Measurements from ENCODE around the gene PRDX2. TPM values are rescaled to one million over a fixed set of nuclear protein-coding genes. Genes with fewer than 3 reads are reported as not detected.

Gene PRDX2
- total and polyA plus RNA-seq, 2 donors (not counting 3 experiments of a cell fraction or from before 2014, with no cell fraction given): 247 to 492 TPM

DNA sequence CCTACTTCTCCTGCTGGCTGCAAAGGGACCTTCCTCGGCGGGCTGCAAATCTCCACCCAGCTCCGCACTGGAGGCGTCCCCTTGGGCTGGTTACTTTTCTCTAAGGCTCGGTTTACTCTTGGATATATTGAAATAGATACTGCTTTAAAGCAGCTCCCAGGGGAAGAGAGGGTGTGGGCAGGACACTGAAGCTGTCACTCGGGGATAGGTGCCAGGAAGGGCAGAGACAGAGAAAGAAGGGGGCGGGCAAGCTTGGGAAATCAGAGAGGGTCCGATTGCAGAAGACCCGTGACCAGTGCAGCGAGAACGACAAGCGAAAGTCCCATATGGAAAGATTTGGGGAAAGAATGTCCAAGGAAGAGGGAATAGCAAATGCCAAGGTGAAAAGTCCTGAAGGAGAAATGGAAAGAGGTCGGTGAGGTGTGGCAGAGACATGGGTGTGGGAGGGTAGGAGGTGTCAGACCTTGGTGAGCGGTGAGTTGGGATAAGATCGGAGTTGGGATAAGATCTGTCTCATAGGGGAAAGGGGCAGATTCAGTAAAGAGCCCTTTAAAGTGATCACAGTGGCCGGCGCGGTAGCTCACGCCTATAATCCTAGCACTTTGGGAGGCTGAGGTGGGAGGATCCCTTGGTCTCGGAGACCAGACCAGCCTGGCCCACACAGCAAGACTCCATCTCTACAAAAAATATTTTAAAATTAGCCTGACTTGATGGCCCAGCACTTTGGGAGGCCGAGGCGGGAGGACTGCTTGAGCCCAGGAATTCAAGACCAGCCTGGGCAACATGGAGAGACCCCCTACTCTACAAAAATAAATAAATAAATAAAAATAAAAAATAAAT lies 887 bp upstream of the PRDX2 start:
- Histone ChIP-seq H3K9ac (replicated peaks; ENCODE audit: extremely low read depth, insufficient read depth, low read length) (no peak overlapping the region), H3K27me3 (ENCODE audit: control insufficient read depth in 2 of 2, insufficient read depth in 2 of 2, low read length in 2 of 2) (no peaks in the 10 kb centered on the region), H4K20me1 (replicated peaks; ENCODE audit: control insufficient read depth, extremely low read depth, insufficient read depth, low read length) (no peaks in the 10 kb centered on the region), H3K36me3 (ENCODE audit: control insufficient read depth in 2 of 2, extremely low read depth in 1 of 2, insufficient read depth in 2 of 2, low read length in 2 of 2) (peaks cover 0 to 12% of the 10 kb centered on the region in 2 experiments), H3K27ac (ENCODE audit: insufficient read depth, low read depth, low read length) (no peak overlapping the region), H2AFZ (ENCODE audit: low read depth, low read length) (peak overlapping the region; percentile 63), H3K9me3 (replicated peaks; ENCODE audit: control insufficient read depth, insufficient read depth, low read length) (no peaks in the 10 kb centered on the region), H3K4me3 (replicated peaks in 1 of 3; ENCODE audit: insufficient read depth in 1 of 3, low read depth in 1 of 3, low read length in 3 of 3) (peak overlapping the region in 2 of 3 experiments; percentile 64 to 72), H3K79me2 (ENCODE audit: control insufficient read depth, insufficient read depth, low read length) (peaks cover 14% of the 10 kb centered on the region), H3K9me1 (replicated peaks; ENCODE audit: control insufficient read depth, extremely low read depth, insufficient read depth, low read length) (no peaks in the 10 kb centered on the region), H3K4me2 (ENCODE audit: insufficient read depth, low read length) (peak overlapping the region; percentile 35), H3K4me1 (ENCODE audit: control insufficient read depth, extremely low read depth, insufficient read depth, low read length) (peaks cover 22% of the 10 kb centered on the region)
- ChIA-PET CTCF (interaction anchor here (1.0 to 13.8 kb wide), 4 partner anchors 17 to 45 kb away, joined by 3 to 524 read pairs (median 208); partner anchors contain the start of gene HOOK2), POLR2A (interaction anchor here (1.2 kb wide), 1 partner anchor 11 kb away, joined by 3 read pairs; the partner anchor contains the start of gene JUNB)
- TF ChIP-seq POLR2A (IDR thresholded peaks at IDR 0.05; ENCODE audit: low read depth, low read length) (no peak), MYC (IDR thresholded peaks at IDR 0.05; ENCODE audit: low read depth, low read length) (no peak), POLR2AphosphoS5 (IDR thresholded peaks at IDR 0.05; ENCODE audit: insufficient read depth, low read depth, low read length) (no peak), EZH2 (IDR thresholded peaks at IDR 0.05; ENCODE audit: borderline replicate concordance, low read depth, low read length, severe bottlenecking) (no peak), JUN (IDR thresholded peaks at IDR 0.05; ENCODE audit: borderline replicate concordance, insufficient read depth, insufficient read length, low read depth) (no peak), FOS (IDR thresholded peaks at IDR 0.05; ENCODE audit: borderline replicate concordance, insufficient read depth, low read length) (no peak), GATA2 (IDR thresholded peaks at IDR 0.05; ENCODE audit: insufficient read depth, insufficient read length, low read depth, low read length) (no peak)
- TF ChIP-seq, protein P1, sequence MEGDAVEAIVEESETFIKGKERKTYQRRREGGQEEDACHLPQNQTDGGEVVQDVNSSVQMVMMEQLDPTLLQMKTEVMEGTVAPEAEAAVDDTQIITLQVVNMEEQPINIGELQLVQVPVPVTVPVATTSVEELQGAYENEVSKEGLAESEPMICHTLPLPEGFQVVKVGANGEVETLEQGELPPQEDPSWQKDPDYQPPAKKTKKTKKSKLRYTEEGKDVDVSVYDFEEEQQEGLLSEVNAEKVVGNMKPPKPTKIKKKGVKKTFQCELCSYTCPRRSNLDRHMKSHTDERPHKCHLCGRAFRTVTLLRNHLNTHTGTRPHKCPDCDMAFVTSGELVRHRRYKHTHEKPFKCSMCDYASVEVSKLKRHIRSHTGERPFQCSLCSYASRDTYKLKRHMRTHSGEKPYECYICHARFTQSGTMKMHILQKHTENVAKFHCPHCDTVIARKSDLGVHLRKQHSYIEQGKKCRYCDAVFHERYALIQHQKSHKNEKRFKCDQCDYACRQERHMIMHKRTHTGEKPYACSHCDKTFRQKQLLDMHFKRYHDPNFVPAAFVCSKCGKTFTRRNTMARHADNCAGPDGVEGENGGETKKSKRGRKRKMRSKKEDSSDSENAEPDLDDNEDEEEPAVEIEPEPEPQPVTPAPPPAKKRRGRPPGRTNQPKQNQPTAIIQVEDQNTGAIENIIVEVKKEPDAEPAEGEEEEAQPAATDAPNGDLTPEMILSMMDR (IDR thresholded peaks at IDR 0.05; ENCODE audit: extremely low read depth in 1 of 2, insufficient read depth in 1 of 2, low read depth in 1 of 2, low read length in 2 of 2): no peak
- TF ChIP-seq, protein P2, sequence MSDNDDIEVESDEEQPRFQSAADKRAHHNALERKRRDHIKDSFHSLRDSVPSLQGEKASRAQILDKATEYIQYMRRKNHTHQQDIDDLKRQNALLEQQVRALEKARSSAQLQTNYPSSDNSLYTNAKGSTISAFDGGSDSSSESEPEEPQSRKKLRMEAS (IDR thresholded peaks at IDR 0.05; ENCODE audit: insufficient read depth, insufficient read length): no peak
- no TSS peak for BruUV-seq (replicated peaks)
- peak; percentile 33 for FAIRE-seq
- intact Hi-C loops (cut with micrococcal nuclease): no loop called here
- no peak for DNase-seq (ENCODE audit: low read depth, low spot score)
- dilution Hi-C loops (cut with MboI; ENCODE audit: extremely low pct_ligation_motif_present, low sequenced_read_pairs): no loop called here

All from endothelial cell of umbilical vein (primary cell).